Stimulated activated CD8-positive, alpha-beta memory T cell treated with anti-CD3 and anti-CD28 coated beads, Interleukin-15, amount 100 ng/mL, for 24 hours (primary cell): Measurements from ENCODE around the gene DCLK3.

ENCODE experiments used
- DNase-seq: peaks from one replicate; pipeline ENCODE4 v3.0.0-alpha.2; 2020; ENCODE audit warnings: low read depth

DCLK3 gene

GRCh38 chr3:36707623-36708409 is 56.5 kb downstream of the DCLK3 start:
- no peak for DNase-seq

DNA sequence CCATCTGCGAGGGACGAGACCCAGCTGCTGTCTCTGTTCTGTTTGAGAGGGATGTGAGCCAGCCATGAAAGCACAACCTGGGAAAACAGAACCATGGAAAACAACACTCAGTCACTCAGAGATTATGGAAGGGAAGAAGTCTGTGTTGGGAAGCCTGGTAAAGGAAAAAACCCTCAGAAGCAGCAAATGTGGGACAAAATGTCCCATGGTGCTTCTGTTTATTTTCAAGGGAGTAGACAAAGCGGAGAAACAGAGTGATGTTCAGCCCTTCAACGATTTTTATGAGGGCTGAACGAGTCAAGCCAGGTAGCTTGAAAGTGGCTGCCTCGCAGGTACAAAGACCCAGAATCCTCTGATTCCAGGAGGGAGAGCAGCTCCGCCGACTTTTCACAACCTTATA is 59.3 kb downstream of the DCLK3 start:
- no peak for DNase-seq

GRCh38 chr3:36704280-36704679 is 60.1 kb downstream of the DCLK3 start:
- DNase-seq: no peak

GRCh38 chr3:36701249-36701572 is 63.1 kb downstream of the DCLK3 start:
- no peak for DNase-seq

GRCh38 chr3:36700537-36701248 is 63.7 kb downstream of the DCLK3 start:
- DNase-seq: no peak

DNA sequence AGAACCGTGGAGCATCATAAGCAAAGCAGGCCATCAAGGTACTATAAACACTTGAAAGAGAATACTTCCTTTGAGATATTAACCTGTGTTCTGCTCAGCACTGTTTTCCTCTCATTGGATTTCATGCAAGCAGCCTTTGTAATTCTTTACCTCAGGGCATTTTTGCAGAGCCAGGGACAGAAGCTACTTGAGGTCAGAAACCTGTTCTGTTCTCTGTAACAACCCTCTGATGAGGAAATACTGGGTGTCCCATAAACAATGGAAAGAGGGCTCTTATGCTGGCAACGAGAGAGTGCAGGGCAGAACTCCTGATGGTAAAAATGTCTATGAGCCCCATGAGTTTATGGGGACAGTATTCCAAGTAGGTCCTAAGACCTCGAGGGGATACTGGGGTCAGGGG is 66.0 kb downstream of the DCLK3 start:
- no peak for DNase-seq

- DNase-seq: no peak
These were observed 66.9 kb downstream of the DCLK3 start for GRCh38 chr3:36697229-36698001.

DNA sequence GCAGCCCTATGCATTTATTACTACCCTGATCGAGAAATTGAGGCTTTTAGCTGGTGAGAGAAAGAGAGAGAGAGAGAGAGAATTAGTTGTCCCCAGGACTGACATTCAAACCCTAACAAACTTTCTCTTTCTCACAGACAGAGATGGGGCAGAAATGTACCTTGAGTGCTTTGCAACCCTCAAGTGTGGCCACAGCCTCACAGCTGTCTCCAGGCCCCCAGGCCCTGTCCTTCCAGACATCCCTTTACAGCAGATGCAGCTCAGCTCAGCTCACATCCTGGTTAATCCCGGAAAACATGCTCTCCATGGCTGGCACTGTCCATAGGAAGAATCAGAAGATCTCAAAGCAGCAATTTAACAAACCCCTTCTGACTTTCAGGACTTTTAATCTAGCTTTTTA is 67.6 kb downstream of the DCLK3 start:
- DNase-seq: no peak

DNA sequence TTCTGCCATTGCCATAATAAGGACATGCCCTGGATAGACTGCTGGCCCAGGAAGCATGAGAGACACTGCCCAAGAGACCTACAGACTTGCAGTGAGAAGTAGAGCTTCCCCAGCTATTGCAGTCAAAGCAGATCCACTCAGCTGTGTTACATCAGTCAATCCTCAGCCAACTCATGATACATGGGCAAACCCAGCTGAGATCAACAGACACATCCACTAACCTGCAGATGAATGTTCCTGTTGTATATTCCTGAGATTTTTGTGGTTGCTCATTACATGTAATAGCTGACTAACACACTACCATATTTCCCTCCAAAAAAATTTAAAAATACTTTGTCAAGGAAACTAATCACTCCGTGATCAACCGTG is 68.6 kb downstream of the DCLK3 start:
- DNase-seq: no peak

DNA sequence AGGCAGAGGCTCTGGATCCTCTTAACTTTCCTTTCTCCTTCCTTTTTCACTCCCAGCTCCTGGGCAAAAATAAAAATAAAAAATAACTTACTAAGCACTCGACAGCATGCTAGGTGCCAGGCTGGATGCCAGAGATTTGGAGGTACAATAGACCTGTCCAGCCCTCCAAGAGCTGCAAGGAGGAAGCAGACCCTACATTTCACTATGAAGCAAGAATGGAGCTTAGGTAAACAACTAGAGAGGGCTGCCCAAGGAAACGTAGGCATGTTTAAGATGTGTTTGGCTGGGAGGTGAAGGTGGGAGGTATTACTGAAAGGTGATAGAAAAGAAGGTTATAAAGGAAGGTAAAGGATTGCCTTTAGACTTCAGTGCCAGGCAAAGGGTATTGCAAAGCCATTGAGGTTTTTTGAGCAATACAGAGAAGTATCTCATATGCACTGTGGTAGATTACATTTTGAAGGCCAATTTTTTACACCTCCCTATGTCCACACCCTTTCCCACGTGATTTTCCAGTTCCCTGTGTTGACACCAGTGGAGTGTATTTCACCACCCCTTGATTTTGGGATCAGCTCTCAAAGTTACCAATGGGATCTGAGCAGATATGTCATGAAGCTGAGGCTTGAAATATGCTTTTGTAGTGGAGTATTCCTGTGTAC is 69.1 kb downstream of the DCLK3 start:
- DNase-seq: no peak

- DNase-seq: no peak
These were observed 70.7 kb downstream of the DCLK3 start for GRCh38 chr3:36693670-36694069.

GRCh38 chr3:36689560-36689959 is 74.8 kb downstream of the DCLK3 start:
- DNase-seq: no peak

- no peak for DNase-seq
These were observed 75.5 kb downstream of the DCLK3 start for GRCh38 chr3:36688815-36689214.

DNA sequence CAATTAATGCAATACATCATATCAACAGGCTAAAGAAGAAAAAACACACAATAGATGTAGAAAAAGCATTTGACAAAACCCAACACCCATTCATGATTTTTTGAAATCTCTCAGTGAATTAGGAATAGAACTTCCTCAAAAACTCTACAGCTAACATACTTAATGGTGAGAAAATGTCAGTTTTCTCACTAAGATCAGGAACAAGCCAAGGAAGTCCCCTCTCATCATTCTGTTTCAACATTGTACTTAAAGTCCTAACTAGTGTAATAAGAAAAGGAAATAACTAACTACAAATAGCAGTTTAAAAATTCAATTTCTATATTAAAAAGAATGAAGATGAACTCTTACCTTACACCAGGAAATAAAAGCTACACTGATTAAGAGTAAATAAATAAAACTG is 77.8 kb downstream of the DCLK3 start:
- no peak for DNase-seq

- DNase-seq: no peak
These were observed 82.5 kb downstream of the DCLK3 start for GRCh38 chr3:36681867-36682266.

GRCh38 chr3:36680952-36681351 is 83.4 kb downstream of the DCLK3 start:
- DNase-seq: no peak

DNA sequence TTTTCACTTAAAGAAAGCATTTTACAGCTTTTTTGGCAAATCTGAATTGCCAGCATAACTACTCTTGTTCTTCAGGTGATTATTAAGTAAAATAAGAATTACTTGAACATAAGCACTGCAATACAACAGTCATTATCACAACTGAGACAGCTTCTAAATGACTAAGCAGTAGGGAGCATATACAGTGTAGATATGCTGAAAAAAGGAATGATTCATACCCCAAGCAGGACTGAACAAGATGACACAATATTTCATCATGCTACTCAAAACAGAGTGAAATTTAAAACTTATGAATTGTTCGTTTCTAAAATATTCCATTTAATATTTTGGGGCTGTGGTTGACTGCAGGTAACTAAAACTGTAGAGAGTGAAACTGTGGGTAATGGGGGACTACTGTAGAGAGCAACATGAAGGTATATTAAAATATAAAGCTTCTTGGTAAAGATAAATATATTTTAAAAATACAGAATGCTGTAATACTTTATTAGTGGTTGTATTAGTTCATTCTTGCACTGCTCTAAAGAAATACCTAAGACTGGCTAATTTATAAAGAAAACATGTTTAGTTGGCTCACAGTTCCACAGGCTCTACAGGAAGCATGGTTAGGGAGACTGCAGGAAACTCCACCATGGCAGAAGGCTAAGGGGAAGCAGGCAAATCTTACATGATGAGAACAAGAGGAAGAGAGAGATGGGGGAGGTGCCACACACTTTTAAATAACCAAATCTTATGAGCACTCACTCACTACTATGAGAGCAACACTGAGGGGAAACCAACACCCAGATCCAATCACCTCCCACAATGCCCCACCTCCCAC is 84.8 kb downstream of the DCLK3 start:
- no peak for DNase-seq

DNA sequence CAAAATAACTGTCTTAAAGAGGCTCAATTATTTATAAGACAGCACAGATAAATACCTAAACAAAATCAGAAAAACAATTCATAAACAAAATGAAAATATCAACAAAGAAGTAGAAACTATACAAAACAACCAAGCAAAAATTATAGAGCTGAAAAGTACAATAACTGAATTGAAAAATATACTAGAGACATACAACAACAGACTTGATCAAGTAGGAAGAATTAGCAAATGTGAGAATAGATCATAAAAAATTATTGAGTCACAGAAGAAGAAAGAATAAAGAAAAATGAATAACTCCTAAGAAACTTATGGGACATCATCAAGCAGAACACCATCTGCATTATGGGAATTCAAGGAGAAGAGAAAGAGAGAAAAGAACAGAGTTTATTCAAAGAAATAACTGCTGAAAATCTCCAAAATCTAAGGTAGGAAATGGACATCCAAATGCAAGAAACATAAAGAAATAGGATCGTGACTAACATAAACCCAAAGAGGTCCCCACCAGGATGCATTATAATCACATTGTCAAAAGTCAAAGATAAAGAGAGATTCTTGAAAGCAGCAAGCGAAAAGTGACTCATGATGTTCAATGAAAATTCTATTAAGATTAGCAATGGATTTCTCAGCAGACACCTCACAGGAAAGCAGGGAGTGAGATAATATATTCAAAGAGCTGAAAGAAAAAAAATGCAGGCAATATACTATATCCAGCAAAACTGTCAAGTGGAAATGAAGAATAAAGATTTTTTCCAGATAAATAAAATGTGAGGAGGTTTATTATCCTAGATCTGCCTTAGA is 85.9 kb downstream of the DCLK3 start:
- no peak for DNase-seq

DNA sequence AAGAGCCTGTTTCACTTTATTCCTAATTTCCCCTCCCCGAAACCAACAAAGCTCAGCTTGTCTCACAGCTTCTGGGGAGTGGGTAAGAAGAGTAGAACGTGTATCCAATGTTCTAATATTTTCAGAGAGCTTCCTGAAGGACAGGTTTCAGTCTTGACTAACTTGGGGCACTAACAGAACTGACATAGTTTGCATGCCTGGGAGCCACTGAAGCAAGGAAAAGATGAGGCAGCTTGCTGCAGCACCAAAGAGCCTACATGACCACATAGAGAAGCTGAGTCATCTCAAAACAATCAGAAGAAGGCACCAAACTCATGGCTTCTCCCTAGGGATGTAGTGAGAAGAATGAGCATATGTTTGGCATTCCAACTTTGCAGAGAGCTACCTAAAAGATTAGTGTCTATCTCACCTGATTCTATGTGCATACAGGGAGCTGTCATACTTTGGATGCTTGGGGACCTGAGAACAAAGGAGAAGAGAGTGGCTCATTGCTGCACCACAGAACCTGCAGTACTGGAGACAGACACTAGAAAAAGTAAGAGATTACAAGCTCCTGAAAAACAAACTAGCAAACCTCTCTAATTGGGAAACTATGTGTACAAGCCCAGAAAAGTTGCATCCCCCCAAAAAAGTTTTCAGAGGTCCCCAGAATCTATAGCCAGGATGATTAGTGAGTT is 86.9 kb downstream of the DCLK3 start:
- no peak for DNase-seq

DNA sequence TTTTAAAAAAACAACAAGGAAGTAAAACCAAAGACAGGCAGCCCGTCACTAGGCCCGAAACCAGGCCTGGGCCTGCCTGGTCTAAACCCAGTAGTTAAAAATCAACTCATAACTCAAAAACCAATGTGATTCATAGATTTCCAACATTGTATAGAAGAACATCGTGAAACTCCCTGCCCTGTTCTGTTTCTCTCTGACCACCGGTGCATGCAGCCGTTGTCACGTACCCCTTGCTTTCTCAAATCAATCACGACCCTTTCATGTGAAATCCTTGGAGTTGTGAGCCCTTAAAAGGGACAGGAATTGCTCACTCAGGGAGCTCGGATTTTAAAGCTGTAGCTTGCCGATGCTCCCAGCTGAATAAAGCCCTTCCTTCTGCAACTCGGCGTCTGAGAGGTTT is 89.5 kb downstream of the DCLK3 start:
- no peak for DNase-seq
